ENCODE measurements around the gene SETD7.

DNA sequence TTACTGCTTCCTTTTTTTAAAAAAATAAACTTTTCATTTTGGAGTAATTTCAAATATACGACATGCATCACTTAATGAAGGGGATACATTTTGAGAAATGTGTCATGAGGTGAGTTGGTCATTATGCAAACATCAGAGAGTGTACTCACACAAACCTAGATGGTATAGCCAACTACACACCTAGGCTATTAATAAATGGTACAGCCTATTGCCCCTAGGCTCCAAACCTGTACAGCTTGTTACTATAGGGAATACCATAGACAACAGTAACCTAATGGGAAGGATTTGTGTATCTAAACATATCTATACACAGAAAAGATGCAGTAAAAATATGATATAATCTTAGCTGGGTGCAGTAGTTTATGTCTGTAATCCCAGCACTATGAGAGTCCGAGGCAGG is 29.1 kb downstream of the SETD7 start:
- TF ChIP-seq, protein P1, sequence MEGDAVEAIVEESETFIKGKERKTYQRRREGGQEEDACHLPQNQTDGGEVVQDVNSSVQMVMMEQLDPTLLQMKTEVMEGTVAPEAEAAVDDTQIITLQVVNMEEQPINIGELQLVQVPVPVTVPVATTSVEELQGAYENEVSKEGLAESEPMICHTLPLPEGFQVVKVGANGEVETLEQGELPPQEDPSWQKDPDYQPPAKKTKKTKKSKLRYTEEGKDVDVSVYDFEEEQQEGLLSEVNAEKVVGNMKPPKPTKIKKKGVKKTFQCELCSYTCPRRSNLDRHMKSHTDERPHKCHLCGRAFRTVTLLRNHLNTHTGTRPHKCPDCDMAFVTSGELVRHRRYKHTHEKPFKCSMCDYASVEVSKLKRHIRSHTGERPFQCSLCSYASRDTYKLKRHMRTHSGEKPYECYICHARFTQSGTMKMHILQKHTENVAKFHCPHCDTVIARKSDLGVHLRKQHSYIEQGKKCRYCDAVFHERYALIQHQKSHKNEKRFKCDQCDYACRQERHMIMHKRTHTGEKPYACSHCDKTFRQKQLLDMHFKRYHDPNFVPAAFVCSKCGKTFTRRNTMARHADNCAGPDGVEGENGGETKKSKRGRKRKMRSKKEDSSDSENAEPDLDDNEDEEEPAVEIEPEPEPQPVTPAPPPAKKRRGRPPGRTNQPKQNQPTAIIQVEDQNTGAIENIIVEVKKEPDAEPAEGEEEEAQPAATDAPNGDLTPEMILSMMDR (IDR thresholded peaks at IDR 0.05): no peak
- TF ChIP-seq POLR2A (IDR thresholded peaks at IDR 0.05) (no peak), POLR2AphosphoS5 (IDR thresholded peaks at IDR 0.05; ENCODE audit: insufficient read depth in 1 of 2, low read depth in 1 of 2) (no peak)

Measured in vagina (tissue), 2 donors.